GM23338 (cell line): ENCODE results near the gene FAM13A. TPM values are rescaled to one million over a fixed set of nuclear protein-coding genes. Genes with fewer than 3 reads are reported as not detected.

ENCODE experiments used
- ATAC-seq: fragments of 200-7000 bp; cut with Tn5 transposase; 3 replicates; pipeline ENCODE4 v1.9.1; 2020
- DNase-seq: peaks from one replicate; pipeline ENCODE4 v3.0.0-alpha.2; 2015; ENCODE audit warnings: low spot score
- H2AFZ ChIP-seq: fragments of 200-600 bp; sonication (generic); 2 replicates; pipeline ENCODE4 v1.8.0; 2016; ENCODE audit warnings: antibody characterized with exemption, mild to moderate bottlenecking, moderate library complexity
- H3F3A ChIP-seq: fragments of 200-600 bp; sonication (generic); replicated peaks from 2 replicates; pipeline ENCODE4 v1.8.0; 2017; ENCODE audit warnings: antibody characterized with exemption, mixed run types, low read depth
- H3K27ac ChIP-seq: fragments of 200-600 bp; sonication (generic); 2 replicates; pipeline ENCODE4 v1.6.1; 2016; ENCODE audit warnings: low read depth
- H3K27me3 ChIP-seq: fragments of 200-600 bp; sonication (generic); 2 replicates; pipeline ENCODE4 v1.8.0; 2016; ENCODE audit warnings: mild to moderate bottlenecking, mixed run types, moderate library complexity; ENCODE audit not compliant: insufficient read depth
- H3K36me3 ChIP-seq: fragments of 200-600 bp; sonication (generic); 2 replicates; pipeline ENCODE4 v1.8.0; 2016; ENCODE audit warnings: mild to moderate bottlenecking; ENCODE audit not compliant: insufficient read depth
- H3K4me1 ChIP-seq: fragments of 200-600 bp; sonication (generic); 2 replicates; pipeline ENCODE4 v1.8.0; 2016; ENCODE audit warnings: mild to moderate bottlenecking, moderate library complexity; ENCODE audit not compliant: insufficient read depth
- H3K4me2 ChIP-seq: fragments of 200-600 bp; sonication (generic); 2 replicates; pipeline ENCODE4 v1.7.1; 2017; ENCODE audit warnings: mixed run types
- H3K4me3 ChIP-seq: fragments of 200-600 bp; sonication (generic); 2 replicates; pipeline ENCODE4 v1.6.1; 2016; ENCODE audit warnings: mixed run types
- H3K79me2 ChIP-seq: fragments of 200-600 bp; sonication (generic); replicated peaks from 2 replicates; pipeline ENCODE4 v1.8.0; 2017; ENCODE audit warnings: mild to moderate bottlenecking; ENCODE audit not compliant: insufficient read depth
- H3K9me2 ChIP-seq: fragments of 200-600 bp; sonication (generic); 2 replicates; pipeline ENCODE4 v1.8.0; 2017; ENCODE audit not compliant: insufficient read depth
- H4K20me1 ChIP-seq: fragments of 200-600 bp; sonication (generic); replicated peaks from 2 replicates; pipeline ENCODE4 v1.8.0; 2017; ENCODE audit warnings: mild to moderate bottlenecking; ENCODE audit not compliant: insufficient read depth
- H3K27ac Mint-ChIP-seq: 2 replicates; pipeline ENCODE4 v1.8.0; 2020; ENCODE audit warnings: inconsistent platforms, mild to moderate bottlenecking, moderate library complexity, mixed read lengths
- H3K27me3 Mint-ChIP-seq: 3 replicates; pipeline ENCODE4 v1.8.0; 2022; ENCODE audit warnings: low read depth, mild to moderate bottlenecking, moderate library complexity, mixed read lengths, inconsistent platforms; ENCODE audit not compliant: insufficient read depth, poor library complexity
- H3K36me3 Mint-ChIP-seq: 3 replicates; pipeline ENCODE4 v1.8.0; 2021; ENCODE audit warnings: low read depth, mild to moderate bottlenecking, inconsistent platforms, moderate library complexity, mixed read lengths
- H3K4me1 Mint-ChIP-seq: 3 replicates; pipeline ENCODE4 v1.8.0; 2020; ENCODE audit warnings: mild to moderate bottlenecking, inconsistent platforms, mixed read lengths
- H3K4me3 Mint-ChIP-seq: 3 replicates; pipeline ENCODE4 v1.8.0; 2021; ENCODE audit warnings: moderate library complexity, mild to moderate bottlenecking, inconsistent platforms, mixed read lengths
- H3K9me3 Mint-ChIP-seq: 3 replicates; pipeline ENCODE4 v1.8.0; 2020; ENCODE audit warnings: moderate library complexity, mild to moderate bottlenecking, inconsistent platforms, mixed read lengths
- CREB1 ChIP-seq: fragments of 250-450 bp; sonication (Bioruptor Pico); IDR thresholded peaks from 2 replicates; pipeline ENCODE4 v1.5.0; 2020; ENCODE audit warnings: low read depth, mild to moderate bottlenecking, moderate library complexity
- CTCF ChIP-seq, 2 experiments: fragments of 200-600 bp in 1 of 2; sonication (generic) in 1 of 2; conservative IDR thresholded peaks; 2 replicates each; pipeline versions ENCODE4 v1.5.1 to v1.6.1; 2016 to 2017; ENCODE audit warnings: antibody characterized with exemption in 2 of 2, low read depth in 2 of 2, mild to moderate bottlenecking in 2 of 2, moderate library complexity in 1 of 2
- EZH2 ChIP-seq: fragments of 200-600 bp; sonication (generic); IDR thresholded peaks from one replicate; pipeline ENCODE4 v1.8.0; 2017; ENCODE audit warnings: antibody characterized with exemption, mild to moderate bottlenecking, low read depth; ENCODE audit not compliant: unreplicated experiment
- EZH2phosphoT487 ChIP-seq: fragments of 200-600 bp; sonication (generic); IDR thresholded peaks from one replicate; pipeline ENCODE4 v1.8.1; 2018; ENCODE audit warnings: antibody characterized with exemption; ENCODE audit not compliant: unreplicated experiment
- JUNB ChIP-seq: IDR thresholded peaks from one replicate; pipeline ENCODE4 v1.6.1; 2016; ENCODE audit warnings: antibody characterized with exemption; ENCODE audit not compliant: unreplicated experiment
- NANOG ChIP-seq: IDR thresholded peaks from 2 replicates; pipeline ENCODE4 v1.6.1; 2016; ENCODE audit warnings: antibody characterized with exemption, borderline replicate concordance
- POLR2AphosphoS5 ChIP-seq: IDR thresholded peaks from 2 replicates; pipeline ENCODE4 v1.6.1; 2016; ENCODE audit warnings: antibody characterized with exemption, low read depth
- REST ChIP-seq: IDR thresholded peaks from one replicate; pipeline ENCODE4 v1.6.1; 2018; ENCODE audit warnings: antibody characterized with exemption; ENCODE audit not compliant: unreplicated experiment
- STAT1 ChIP-seq: IDR thresholded peaks from one replicate; pipeline ENCODE4 v1.6.1; 2016; ENCODE audit warnings: antibody characterized with exemption; ENCODE audit not compliant: unreplicated experiment
- ZNF114 ChIP-seq: fragments of 250-450 bp; sonication (Bioruptor Pico); IDR thresholded peaks from 2 replicates; pipeline ENCODE4 v1.5.0; 2020; ENCODE audit warnings: mild to moderate bottlenecking, moderate library complexity
- ZNF331 ChIP-seq: fragments of 250-450 bp; sonication (Bioruptor Pico); IDR thresholded peaks from 2 replicates; pipeline ENCODE4 v1.5.0; 2020; ENCODE audit warnings: low read depth, mild to moderate bottlenecking, moderate library complexity
- ZNF462 ChIP-seq: fragments of 250-450 bp; sonication (Bioruptor Pico); IDR thresholded peaks from 2 replicates; pipeline ENCODE4 v1.5.0; 2020; ENCODE audit warnings: mild to moderate bottlenecking, moderate library complexity
- polyA plus RNA-seq: library from polyadenylated mRNA; unstranded; fragments of >200 nt; fragmentation: Nextera tagmentation; extraction: Ambion mirVana; gene quantifications from 2 replicates; pipeline ENCODE4 v1.2.1, GENCODE V29; 2016
- total RNA-seq: library from RNA; depleted of rRNA; stranded (reverse); fragments of >200 nt; shearing (Covaris generic); gene quantifications from 2 replicates; pipeline ENCODE4 v1.2.3, GENCODE V29; 2014
- TF ChIP-seq, protein P1 (sequence below): IDR thresholded peaks from 2 replicates; pipeline ENCODE4 v1.6.1; 2016; ENCODE audit warnings: antibody characterized with exemption

Gene FAM13A
- total and polyA plus RNA-seq, 2 experiments from 2014 or later, result 13.9 to 28.4 TPM

DNA sequence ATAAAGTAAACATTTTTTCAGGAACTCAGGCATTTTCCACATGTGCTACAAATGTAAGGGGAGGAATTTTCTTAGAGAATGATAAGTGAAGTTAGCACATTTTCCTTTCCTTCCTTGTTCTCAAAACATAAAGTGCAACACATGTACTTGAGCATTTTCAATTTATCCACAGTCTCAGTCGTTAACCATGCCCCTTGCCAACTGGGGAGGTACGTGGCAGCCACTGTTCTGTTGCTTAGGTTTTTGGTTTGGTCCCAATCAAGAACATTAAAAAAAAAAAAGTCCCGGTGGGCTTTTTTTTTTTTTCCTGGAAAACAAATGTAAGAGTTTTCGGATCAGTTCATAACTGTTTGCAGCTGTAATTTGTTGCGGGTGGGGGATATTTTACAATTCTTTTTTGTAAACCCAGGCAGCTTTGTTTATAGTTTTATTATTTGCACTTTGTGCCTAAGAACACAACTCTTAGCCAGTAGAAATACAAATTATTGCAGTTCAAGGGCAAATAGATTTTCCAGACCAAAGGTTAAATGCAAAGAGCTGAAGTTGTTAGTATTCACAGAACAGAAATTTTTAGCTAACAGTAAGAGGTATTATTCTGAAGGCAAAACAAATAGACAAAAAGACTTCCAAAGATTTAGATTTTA, 247.3 kb downstream of the FAM13A start:
- Mint-ChIP-seq H3K4me3 (no peak overlapping the region), H3K27me3 (no peaks in the 10 kb centered on the region), H3K4me1 (peaks cover 16% of the 10 kb centered on the region; the same call in 2 of the 3 replicates), H3K27ac (no peak overlapping the region; the same call in 1 of the 2 replicates), H3K9me3 (no peaks in the 10 kb centered on the region), H3K36me3 (no peaks in the 10 kb centered on the region)
- Histone ChIP-seq H3K4me2 (no peak overlapping the region), H3K27me3 (no peaks in the 10 kb centered on the region), H3K4me1 (0 out of 2 replicates have a peak, but pooled peaks cover 3% of the 10 kb centered on the region), H3K36me3 (no peaks in the 10 kb centered on the region), H3K4me3 (no peak overlapping the region), H3K79me2 (no peaks in the 10 kb centered on the region), H3F3A (no peaks in the 10 kb centered on the region), H4K20me1 (no peaks in the 10 kb centered on the region), H3K9me2 (no peaks in the 10 kb centered on the region), H2AFZ (no peak overlapping the region), H3K27ac (no peak overlapping the region)
- DNase-seq (no peak), ATAC-seq (no peak)
- TF ChIP-seq STAT1 (no peak), CREB1 (CRISPR knock-in tag) (no peak), JUNB (no peak), ZNF331 (CRISPR knock-in tag) (no peak), EZH2phosphoT487 (no peak), EZH2 (no peak), REST (no peak), ZNF462 (CRISPR knock-in tag) (no peak), NANOG (no peak), CTCF (conservative IDR thresholded peaks at IDR 0.05; ENCODE audit: low read depth in 2 of 2) (no peak), POLR2AphosphoS5 (no peak), ZNF114 (CRISPR knock-in tag) (no peak)
- TF ChIP-seq, protein P1, sequence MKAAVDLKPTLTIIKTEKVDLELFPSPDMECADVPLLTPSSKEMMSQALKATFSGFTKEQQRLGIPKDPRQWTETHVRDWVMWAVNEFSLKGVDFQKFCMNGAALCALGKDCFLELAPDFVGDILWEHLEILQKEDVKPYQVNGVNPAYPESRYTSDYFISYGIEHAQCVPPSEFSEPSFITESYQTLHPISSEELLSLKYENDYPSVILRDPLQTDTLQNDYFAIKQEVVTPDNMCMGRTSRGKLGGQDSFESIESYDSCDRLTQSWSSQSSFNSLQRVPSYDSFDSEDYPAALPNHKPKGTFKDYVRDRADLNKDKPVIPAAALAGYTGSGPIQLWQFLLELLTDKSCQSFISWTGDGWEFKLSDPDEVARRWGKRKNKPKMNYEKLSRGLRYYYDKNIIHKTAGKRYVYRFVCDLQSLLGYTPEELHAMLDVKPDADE, result no peak
